Measurements from ENCODE around the gene JAG2.

GRCh38 chr14:105168093-105168420, 519 bp downstream of the JAG2 start:
- no peak for TF ChIP-seq POLR2AphosphoS5 (IDR thresholded peaks at IDR 0.05; ENCODE audit: low read depth, low read length)
- TF ChIP-seq TAF1 (IDR thresholded peaks at IDR 0.05; ENCODE audit: low read depth, low read length): no peak
- no peak for TF ChIP-seq POLR2A (IDR thresholded peaks at IDR 0.05; ENCODE audit: low read depth, low read length)
- TF ChIP-seq PAX5 (IDR thresholded peaks at IDR 0.05; ENCODE audit: insufficient read depth, low read length, severe bottlenecking): no peak
- TF ChIP-seq POU2F2 (IDR thresholded peaks at IDR 0.05; ENCODE audit: low read depth, low read length): no peak

All from GM12891 (cell line).